HG03139 (cell line): ENCODE data around the gene RELT.

Source experiments
- ATAC-seq: cut with Tn5 transposase; IDR thresholded peaks from one replicate; pipeline ENCODE4 v1.9.1; 2021; ENCODE audit not compliant: unreplicated experiment

The RELT gene

DNA sequence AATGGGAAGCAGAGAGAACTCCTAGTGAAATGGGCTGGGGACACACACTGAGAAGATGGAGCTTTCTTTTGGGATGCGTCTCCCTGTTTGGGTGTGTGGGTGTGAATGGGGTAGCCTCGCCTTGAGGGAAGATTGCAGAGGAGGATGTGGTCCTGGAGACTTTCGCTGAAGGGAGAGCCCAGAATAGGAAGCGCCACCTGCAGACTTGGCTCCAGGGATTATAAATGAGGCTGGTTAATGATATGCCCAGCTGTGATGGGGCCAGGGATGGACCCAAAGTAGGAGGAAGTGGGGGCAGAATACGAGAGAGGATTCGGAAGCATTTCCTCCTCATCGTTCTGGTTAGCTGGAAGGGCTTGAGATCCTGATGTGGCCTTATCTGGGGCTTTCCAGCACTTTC is 13.7 kb downstream of the RELT start:
- ATAC-seq, result no peak

DNA sequence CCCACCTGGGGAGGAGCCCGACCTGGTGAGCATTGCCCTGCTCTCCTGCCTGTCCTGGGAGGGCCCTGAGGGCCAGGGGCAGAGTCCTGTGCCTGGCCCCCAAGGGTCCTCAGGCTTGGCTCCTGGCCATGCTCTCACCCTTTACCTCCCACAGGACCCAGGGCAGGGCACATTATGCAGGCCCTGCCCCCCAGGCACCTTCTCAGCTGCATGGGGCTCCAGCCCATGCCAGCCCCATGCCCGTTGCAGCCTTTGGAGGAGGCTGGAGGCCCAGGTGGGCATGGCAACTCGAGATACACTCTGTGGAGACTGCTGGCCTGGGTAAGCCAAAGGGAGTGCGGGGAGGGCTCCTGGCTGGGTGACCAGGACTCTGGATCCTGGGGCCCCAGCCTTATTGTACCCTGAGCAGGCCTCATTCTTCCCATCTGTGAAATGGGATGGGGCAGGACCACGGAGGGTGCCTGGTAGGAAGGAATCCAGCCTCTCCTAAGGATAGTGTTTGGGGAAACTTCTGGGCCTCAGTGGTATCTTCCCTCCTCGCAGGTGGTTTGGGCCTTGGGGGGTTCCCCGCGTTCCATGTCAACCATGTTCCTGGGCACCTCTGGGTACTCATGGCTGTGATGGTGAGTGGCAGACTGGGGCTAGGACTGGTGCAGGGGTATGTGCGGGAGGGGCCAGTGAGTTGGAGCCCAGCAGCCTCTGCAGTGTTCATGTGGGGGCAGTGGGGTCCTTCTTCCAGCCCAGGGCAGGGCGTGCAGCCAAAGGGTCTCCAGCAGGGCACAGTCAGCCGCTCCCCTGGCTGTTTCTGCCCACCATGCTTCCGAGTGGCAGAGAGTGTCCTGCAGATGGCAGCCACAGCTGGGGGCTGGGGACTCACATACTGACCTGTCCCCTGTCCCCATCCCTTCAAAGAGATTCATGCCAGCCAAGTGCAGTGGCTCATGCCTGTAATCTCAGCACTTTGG is 14.7 kb downstream of the RELT start:
- ATAC-seq, result no peak

DNA sequence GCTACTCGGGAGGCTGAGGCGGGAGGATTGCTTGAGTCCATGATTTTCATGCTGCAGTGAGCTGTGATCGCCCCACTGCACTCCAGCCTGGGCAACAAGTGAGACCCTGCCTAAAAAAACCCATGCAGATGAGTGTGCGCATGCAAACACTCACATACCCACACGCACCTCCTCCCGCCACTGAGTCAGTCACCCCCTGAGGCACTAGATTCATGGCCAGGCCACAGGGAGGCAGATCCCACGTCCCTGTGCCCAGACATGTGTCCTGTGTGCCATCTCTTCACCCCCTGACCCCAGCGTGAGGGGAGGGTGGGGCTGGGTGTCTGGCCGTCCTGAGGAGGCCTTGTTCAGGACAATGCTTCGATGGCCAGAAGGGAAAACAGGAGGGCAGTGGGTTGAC is 15.5 kb downstream of the RELT start:
- no peak for ATAC-seq

DNA sequence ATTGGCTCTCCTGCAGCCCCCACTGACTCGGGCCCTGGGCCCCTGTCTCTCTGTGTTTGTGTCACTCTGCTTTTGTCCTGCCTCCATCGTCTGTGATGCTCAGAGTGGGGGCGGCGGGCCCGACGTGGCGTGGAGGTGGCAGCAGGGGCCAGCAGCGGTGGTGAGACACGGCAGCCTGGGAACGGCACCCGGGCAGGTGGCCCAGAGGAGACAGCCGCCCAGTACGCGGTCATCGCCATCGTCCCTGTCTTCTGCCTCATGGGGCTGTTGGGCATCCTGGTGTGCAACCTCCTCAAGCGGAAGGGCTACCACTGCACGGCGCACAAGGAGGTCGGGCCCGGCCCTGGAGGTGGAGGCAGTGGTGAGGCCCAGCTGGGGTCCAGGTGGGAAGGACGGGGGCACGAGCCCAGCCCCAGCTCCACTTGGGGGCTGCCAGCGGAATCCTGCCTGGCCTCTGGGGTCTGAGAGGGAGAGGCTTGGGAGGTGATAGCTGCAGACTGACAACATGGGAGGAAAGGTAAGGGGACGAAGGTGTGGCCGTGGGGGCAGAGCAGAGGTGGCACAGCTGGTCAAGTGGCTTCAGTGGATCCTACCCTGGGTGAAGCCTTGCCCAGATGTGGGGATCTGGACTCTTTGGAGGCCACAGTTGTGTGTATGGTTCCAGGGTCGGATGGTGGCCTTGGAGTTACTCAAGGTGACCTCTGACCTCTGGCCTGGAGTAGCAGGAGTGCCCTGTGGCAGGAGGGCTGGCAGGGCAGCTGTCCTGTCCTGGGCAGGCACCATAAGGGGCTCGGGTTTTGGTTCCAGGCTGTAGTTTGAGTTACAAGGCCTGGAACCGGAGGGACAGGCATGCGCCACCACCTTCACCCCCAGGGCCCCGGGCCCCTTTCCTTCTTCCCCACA is 16.2 kb downstream of the RELT start:
- ATAC-seq, result no peak

DNA sequence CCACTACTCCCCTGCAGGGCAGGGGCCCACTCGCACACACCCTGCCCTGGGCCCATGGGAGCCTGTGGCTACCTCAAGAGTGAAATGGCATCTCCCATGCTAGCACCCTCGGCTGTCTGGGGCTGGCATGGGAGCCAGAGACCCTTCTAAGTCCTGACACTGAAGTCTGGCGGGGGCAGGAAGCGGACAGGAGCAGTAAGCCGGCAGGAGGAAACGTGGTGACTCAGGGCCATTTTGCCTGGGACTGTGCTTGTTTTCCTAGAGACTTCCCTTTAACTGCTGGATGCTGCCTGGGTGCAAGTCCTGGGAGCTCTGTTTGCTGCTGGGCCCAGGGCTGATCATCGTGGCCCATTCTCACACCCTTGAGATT is 16.8 kb downstream of the RELT start:
- ATAC-seq, result no peak

DNA sequence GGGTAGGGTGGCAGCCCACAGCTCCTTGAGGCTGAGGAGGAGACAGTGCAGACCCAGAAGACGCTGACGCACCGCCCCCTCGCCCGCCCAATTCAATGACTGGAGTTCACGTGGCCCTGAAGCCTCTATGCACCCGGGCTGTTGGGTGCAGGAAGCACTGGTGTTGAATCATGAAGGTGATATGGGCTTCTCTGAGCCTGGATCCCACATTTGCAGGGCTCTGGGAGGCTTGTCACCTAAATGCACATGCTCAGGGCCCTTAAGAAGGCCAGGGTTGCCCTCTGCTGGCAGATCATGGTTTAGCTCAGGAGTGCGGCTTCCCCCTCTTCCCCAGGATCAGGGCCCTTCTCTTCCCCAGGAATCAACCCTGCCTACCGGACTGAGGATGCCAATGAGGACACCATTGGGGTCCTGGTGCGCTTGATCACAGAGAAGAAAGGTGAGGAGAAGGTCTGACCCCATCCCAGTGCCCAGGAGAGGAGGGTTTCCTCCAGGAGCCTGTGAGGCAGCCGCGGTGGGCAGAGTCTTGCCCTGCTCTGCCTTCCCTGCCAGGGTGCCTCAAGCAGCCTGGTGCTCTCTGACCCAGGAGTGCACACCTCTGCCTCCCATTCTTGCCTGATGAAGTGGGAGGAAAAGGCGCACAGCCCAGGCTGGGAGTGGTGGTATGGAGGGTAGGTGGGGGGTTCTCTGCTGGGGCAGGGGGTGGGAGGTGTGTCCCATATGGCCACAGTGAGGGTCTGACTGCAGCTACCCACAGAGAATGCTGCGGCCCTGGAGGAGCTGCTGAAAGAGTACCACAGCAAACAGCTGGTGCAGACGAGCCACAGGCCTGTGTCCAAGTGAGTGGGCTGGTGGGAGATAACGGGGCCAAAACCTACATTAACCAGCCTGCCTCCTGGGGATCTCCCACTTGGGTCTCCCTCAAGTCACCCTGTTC is 17.5 kb downstream of the RELT start:
- no peak for ATAC-seq

DNA sequence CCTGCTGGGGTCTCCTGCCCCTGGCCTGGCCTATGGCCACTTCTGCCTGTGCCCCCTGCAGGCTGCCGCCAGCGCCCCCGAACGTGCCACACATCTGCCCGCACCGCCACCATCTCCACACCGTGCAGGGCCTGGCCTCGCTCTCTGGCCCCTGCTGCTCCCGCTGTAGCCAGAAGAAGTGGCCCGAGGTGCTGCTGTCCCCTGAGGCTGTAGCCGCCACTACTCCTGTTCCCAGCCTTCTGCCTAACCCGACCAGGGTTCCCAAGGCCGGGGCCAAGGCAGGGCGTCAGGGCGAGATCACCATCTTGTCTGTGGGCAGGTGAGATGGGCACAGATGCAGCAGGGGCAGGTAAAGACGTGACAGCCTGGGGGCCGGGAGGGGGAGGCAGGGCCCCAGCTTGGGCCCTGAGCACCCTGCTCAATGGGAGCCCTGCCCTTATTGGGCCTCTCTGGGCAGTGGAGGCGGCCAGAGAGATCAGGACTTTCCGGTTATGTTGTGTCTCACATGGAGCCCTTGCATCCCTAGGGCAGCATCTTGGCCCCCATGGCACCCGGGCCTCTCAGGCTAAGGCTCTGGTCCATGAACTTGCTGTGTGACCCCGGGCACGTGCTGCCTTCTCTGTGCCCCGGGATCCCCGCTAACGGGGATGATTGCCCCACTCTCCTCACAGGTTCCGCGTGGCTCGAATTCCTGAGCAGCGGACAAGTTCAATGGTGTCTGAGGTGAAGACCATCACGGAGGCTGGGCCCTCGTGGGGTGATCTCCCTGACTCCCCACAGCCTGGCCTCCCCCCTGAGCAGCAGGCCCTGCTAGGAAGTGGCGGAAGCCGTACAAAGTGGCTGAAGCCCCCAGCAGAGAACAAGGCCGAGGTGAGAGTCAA is 18.5 kb downstream of the RELT start:
- ATAC-seq, result no peak

DNA sequence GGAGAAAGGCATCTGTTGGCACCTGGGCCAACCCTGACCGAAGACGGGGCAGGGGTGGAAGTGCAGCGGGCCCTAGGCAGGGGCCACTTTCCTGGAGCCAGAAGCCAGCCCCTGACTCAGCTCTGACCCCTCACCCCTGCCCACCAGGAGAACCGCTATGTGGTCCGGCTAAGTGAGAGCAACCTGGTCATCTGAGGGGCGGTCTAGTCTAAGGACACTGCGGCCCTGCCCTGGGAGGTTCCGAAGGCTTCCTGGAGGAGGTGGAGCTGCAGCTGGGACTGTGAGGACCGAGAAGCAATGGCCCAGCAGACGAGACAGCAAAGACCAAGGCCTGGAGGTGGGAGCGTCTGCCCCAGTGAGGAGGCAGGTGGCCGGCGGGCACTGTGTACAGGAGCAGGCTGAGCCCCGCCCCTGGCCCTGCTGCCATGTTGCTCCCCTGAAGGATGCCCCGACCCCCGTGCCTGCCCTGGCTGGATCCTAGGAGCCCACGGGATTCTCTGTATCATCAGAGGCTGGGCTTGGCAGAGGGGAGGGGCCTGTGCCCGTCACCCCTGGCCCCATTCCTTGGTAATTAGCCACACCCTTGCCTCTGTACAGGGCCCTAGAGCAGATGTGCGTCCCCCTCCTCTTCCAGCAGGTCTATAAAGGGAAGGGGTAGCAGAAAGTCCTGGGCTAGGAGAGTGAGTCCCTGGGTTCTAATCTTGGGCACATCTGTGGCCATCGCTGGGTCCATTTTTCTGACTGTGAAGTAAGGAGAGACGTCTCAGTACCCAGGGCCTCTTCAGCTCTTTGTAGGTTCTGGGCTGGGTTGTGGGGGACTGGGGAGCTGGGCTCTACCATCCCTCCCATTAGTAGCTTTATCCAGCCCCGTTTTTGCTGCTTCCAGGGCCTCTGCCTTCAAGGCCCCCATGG is 19.4 kb downstream of the RELT start:
- ATAC-seq, result no peak

DNA sequence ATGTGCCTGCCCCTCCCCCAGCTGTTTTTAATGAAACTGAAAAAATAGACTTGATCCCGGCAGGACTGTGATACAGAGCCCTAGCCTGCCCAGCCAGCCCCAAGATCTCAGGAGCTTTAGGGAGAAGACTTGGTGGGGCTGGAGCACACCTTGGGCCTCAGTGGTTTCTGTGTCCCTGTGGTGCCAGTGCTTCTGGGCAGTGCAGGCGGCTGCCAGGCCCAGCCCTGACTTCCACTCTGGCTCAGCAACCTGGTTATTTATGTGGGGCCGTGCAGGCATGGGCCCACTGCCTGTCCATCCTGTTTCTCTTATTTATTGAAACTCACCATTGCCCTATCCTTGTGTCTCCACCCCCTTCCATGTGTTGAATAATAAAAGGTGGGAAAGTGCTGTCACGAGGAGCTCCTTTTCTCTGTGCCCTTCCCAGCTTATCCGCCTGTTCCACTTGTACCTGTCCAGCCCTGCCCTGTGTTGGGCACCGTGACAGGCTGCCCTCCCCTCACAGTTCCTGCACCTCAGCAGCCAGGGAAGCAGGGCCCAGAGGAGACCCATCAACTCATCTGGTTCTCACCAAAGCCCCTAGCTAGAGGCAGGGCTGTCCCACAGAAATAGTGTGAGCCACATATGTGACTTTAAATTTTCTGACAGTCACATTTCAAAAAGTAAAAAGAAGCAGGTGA is 20.2 kb downstream of the RELT start:
- ATAC-seq, result no peak

DNA sequence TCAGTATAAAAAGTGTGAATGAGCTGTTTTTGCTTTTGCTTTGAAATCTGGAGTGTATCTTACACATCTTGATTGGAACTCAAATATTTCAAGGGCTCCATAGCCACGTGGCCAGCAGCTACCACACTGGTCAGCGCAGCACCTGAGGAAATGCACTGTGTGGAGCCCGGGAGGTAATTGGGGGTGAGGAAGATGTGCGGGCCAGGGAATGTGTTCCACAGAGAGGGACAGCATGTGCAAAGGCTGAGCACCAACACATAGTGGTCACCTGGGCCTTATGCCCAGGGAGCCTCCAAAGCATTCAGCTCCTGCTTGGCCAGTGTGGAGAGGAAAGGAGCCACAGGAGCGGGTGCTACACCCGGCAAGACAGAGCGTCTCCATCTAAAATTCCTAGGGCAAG is 20.8 kb downstream of the RELT start:
- no peak for ATAC-seq

DNA sequence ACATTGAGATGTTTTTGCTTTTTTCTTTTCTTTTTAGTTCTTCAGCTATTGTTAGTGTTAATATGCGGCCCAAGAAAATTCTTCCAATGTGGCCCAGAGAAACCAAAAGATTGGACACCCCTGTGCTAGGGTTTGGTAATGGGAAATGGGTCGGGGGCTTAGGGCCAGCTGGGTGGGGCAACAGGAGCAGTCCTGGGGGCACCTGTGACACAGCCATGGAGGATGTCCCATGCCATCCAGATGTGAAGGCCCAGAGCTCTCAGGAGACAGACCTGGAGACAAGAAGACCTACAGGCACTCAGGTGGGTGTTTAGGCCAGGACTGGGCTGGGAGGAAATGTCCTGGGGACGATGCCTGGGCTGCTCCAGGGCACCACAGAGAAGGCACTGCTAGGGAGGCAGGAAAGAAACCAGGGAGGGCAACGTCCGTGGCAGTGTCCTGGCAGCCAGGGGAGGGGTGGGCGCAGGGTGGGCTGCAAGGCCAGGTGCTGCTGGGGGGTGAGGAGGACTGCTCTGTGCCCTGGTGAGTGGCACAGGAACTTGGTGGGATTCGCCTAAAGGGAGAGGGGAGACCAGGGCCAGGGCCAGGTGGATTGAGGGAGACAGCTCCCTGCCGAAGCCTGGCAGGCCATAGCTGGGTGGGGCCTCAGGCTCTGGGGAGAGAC is 21.4 kb downstream of the RELT start:
- ATAC-seq, result no peak

DNA sequence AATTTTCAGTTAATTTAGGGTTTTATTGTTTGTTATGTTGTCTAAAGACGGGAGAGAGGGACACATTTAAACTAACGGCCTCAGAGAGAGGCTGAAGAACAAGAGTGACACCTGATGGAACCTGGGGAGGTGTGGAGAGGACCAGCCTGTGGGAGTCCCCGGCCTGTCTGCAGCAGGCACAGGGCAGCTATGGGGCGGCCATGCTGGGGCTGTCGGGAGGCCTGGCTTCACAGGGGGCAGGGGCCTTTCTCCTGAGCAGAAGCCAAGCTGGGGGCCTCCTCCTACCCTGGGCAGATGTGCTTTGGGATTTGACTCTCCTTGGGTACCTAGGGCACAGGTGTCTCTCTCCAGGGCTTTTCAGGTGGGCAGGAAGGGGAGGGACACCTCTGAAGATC is 21.9 kb downstream of the RELT start:
- no peak for ATAC-seq

DNA sequence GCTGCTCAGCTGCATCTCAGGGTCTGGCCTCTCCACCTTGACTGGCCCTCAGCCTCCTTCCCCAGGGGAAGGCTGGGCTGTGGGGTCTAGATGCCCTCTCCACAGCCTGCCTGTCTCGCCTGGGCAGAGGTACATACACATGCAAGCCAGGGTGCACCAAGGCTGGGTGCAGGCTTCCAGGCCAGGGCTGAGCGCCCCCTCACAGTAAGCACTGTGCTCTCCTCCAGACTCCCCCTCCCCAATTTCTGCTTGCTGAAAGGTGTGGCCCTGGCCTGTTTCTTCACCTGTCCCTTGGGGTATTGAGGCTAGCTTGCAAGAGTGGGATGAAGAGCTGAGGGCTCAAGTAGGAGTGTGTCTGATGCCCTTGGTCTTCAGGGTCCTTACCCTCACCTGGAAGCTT is 22.5 kb downstream of the RELT start:
- no peak for ATAC-seq

DNA sequence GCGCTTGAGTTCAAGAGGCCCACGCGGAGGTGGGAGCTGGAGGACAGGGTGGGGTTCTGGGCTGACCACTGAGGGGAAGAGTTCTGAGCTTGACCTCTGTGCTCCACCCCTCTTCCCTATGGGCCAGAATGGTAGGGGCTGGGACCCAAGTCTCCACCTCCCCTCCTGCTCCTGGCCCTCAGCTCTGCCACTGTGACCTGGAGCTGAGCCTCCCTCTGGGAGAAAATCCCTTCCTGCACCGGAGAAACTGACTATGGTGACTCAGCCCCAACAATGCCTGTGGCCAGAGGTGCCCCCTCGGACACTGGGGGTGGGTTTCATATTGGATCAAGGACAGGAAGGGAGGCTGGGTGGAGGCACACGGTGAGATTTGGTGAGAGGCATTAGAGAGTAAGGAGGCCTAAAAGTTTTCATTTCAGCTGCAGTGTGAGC is 23.0 kb downstream of the RELT start:
- ATAC-seq, result no peak

DNA sequence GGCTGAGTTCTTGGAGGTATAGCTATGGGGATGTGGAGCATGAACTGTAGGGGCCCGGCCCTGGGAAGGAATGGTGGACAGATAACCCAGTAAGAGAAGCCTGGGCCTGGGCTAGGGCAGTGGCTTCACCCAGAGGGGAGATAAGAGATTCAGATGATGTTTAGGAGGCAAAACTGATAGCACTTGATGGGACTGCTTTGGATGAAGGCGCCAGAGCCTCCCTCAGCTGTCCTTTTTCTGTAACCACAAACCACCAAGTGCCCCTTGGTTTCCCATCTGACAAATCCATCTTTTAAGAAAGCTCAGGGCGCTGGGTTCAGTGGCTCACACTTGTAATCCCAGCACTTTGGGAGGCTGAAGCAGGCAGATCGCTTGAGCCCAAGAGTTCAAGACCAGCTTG is 23.4 kb downstream of the RELT start:
- no peak for ATAC-seq

DNA sequence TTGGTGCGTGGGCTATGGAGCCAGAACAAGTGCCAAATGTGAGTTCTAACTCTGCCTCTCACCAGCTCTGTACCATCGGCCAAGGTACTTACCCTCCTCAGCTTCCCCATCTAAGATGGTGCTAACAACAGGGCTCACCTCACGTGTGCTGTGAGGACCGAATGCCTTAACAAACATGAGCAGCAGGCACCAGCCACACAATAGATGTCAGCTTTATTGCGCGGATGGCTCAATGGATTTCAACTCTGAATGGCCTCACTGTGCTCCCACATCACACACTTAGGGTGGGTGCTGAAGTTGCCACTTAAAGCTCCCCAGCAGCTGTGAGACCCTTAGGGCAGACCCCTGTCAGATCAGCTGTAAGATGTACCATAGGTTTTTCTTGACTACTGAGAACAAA is 24.1 kb downstream of the RELT start:
- ATAC-seq, result no peak

DNA sequence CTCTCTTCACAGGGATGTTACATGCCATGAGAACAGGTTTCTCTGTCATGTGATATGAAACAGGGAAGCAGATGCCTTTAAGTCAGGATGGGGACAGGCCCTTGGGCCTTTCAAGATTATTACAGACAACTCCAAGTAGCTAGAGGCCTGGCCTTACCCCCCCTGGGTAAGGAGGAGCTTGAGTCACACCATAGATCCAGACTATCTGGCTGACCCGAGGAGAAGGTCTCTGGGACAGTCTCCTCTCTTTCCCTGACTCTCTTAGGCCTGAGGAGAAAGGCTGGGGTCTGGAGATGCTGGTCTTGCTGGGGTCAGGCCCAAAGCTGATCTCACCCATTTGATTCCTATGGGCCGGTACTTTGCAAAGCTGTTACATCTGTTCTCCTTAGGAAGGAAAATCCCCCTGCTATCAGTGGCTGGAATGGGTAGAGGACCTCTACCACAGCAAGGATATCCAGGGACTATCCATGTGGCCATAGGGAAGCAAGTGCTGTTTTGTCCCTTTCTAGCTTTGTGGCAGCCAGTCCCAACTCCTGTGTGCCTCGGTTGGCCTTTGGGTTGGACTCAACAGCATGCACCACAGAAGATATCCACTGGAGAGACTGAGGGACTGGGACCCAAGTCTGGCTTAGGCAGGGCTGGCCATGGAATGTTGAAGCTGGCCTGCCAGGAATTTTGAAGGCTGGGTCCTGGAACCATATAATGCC is 25.2 kb downstream of the RELT start:
- ATAC-seq, result no peak
